Measurements from ENCODE around the gene UBTD2. TPM values are rescaled to one million over a fixed set of nuclear protein-coding genes. Genes with fewer than 3 reads are reported as not detected.

UBTD2 gene
- total and polyA plus RNA-seq, 9 of the 15 experiments (the other 6 are each of a cell fraction or from before 2014, with no cell fraction given) = 0.01 to 0.46 (median 0.15) TPM; not detected in 1

DNA sequence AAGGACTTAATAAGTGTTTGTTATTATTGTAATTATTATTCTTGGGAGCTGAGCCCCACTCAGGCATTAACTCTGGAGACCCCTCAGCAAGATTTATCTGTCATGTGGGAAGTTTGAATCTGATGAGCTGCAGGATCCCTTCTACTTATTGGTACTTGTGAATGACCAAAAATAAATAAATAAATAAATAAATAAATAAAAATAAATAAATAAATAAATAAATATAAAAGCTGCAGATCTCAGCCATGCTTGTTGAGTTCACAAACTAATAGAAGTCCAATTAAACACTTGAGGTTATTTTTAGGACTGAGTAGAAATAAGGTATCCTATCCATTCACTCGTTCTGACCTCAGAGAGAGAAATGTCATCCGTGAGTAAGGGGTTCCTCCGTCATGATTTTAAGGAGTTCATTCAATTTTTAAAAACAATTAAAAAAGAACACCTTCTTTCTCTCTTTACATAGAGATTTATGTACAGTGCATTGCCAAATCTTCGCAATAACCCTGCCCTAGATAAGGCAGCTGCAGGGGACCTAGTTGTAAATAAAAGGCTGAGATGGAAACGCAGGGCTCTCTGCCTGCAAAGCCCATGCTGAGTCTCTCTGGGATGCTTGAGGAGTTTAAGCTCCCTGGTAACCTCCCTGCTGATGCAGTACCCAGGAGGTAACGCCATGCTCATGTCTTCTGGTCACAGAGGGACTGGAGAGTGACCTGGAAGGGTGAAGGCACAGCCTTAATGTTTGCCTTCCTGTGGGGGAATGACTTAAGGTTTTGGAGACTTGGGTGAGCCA, 88.4 kb downstream of the UBTD2 start (continued):
- no peak for TF ChIP-seq MYBL2 (IDR thresholded peaks at IDR 0.05; ENCODE audit: low read depth)
- no peak for TF ChIP-seq MYBL2 (CRISPR knock-in tag; IDR thresholded peaks at IDR 0.05; ENCODE audit: borderline replicate concordance)
- TF ChIP-seq FOXA3 (CRISPR knock-in tag; conservative IDR thresholded peaks at IDR 0.05 in 1 of 2, IDR thresholded peaks at IDR 0.05 in 1 of 2) = no peak

- ChIA-PET CTCF (ENCODE audit: low intra/inter-chr PET ratio) (no interaction called here), POLR2A (interaction anchor here (0.7 to 0.8 kb wide), 2 partner anchors 38 to 391 kb away, joined by 3 read pairs; no protein-coding TSS in a partner anchor)
- no peak for FAIRE-seq
Measured at GRCh38 chr5:172193872-172194271, 89.7 kb downstream of the UBTD2 start, which contains the start of gene EFCAB9. TSS of gene EFCAB9 (plus strand) at chr5:172194172. CDS start at chr5:172194173, 1 bp downstream.

More at GRCh38 chr5:172193872-172194271, 89.7 kb downstream of the UBTD2 start, which contains the start of gene EFCAB9:
- Histone ChIP-seq H3K27ac (ENCODE audit: extremely low read depth, low read depth, low read length) (no peak within 1 kb of the TSS; the same call in 2 of the 3 replicates), H3K9me1 (ENCODE audit: control insufficient read depth, insufficient read depth, low read length) (no peaks in the 10 kb centered on the region), H3K4me2 (ENCODE audit: insufficient read depth, low read length) (peak within 1 kb of the TSS; percentile 74), H3K4me3 (peak within 1 kb of the TSS; percentile 16; the same call in 1 of the 2 replicates), H3K4me1 (replicated peaks in 1 of 2; ENCODE audit: control insufficient read depth in 2 of 2, insufficient read depth in 2 of 2, low read length in 2 of 2) (no peaks in the 10 kb centered on the region; a peak in 1 of 5 replicates), H2AFZ (ENCODE audit: low read depth, low read length) (peak within 1 kb of the TSS; percentile 58), H3K79me2 (ENCODE audit: control insufficient read depth, insufficient read depth, low read length) (no peaks in the 10 kb centered on the region), H4K20me1 (replicated peaks; ENCODE audit: control insufficient read depth, insufficient read depth, low read length) (no peaks in the 10 kb centered on the region), H3K9me3 (replicated peaks; ENCODE audit: control insufficient read depth, insufficient read depth, low read depth, low read length) (no peaks in the 10 kb centered on the region), H3K9ac (ENCODE audit: insufficient read depth in 1 of 2, low read depth in 2 of 2, low read length in 2 of 2) (peak within 1 kb of the TSS in 1 of 2 experiments; percentile 5; a peak in 1 of 4 replicates), H3K27me3 (ENCODE audit: control insufficient read depth in 2 of 2, insufficient read depth in 2 of 2, low read length in 2 of 2) (peaks cover 5 to 16% of the 10 kb centered on the region in 2 experiments; a peak in 4 of 5 replicates), H3K36me3 (ENCODE audit: control insufficient read depth, insufficient read depth, low read length) (no peaks in the 10 kb centered on the region)
- TF ChIP-seq ZNF232 (CRISPR knock-in tag; IDR thresholded peaks at IDR 0.05) (no peak), MAFF (IDR thresholded peaks at IDR 0.05; ENCODE audit: low read length) (no peak), C11orf30 (IDR thresholded peaks at IDR 0.05; ENCODE audit: low read depth) (no peak)
- TF ChIP-seq, protein P1, sequence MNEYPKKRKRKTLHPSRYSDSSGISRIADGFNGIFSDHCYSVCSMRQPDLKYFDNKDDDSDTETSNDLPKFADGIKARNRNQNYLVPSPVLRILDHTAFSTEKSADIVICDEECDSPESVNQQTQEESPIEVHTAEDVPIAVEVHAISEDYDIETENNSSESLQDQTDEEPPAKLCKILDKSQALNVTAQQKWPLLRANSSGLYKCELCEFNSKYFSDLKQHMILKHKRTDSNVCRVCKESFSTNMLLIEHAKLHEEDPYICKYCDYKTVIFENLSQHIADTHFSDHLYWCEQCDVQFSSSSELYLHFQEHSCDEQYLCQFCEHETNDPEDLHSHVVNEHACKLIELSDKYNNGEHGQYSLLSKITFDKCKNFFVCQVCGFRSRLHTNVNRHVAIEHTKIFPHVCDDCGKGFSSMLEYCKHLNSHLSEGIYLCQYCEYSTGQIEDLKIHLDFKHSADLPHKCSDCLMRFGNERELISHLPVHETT (CRISPR knock-in tag; conservative IDR thresholded peaks at IDR 0.05 in 1 of 2, IDR thresholded peaks at IDR 0.05 in 1 of 2) = no peak
- BruUV-seq (replicated peaks) = no TSS peak
- WGBS (ENCODE audit: insufficient coverage, low coverage, missing lambda C conversion rate) = 31% methylated on average over 6 of the region's 6 CpGs
- in situ Hi-C loops (cut with MboI) = no loop called here
- DNase-seq (ENCODE audit: extremely low read depth in 1 of 4, low spot score in 3 of 4) (no peak), ATAC-seq (peak; percentile 23)
- intact Hi-C loops (cut with micrococcal nuclease) = no loop called here
